Measurements from ENCODE around the gene VPS4A.

VPS4A gene

GRCh38 chr16:69320740-69321073 lies 9.6 kb downstream of the VPS4A start:
- DNase-seq (ENCODE audit: low read depth), result no peak
- no peak overlapping the region for H3K4me3 ChIP-seq (ENCODE audit: low read length)
- TF ChIP-seq, protein P1, sequence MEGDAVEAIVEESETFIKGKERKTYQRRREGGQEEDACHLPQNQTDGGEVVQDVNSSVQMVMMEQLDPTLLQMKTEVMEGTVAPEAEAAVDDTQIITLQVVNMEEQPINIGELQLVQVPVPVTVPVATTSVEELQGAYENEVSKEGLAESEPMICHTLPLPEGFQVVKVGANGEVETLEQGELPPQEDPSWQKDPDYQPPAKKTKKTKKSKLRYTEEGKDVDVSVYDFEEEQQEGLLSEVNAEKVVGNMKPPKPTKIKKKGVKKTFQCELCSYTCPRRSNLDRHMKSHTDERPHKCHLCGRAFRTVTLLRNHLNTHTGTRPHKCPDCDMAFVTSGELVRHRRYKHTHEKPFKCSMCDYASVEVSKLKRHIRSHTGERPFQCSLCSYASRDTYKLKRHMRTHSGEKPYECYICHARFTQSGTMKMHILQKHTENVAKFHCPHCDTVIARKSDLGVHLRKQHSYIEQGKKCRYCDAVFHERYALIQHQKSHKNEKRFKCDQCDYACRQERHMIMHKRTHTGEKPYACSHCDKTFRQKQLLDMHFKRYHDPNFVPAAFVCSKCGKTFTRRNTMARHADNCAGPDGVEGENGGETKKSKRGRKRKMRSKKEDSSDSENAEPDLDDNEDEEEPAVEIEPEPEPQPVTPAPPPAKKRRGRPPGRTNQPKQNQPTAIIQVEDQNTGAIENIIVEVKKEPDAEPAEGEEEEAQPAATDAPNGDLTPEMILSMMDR (conservative IDR thresholded peaks at IDR 0.05; ENCODE audit: low read depth, low read length), result no peak

DNA sequence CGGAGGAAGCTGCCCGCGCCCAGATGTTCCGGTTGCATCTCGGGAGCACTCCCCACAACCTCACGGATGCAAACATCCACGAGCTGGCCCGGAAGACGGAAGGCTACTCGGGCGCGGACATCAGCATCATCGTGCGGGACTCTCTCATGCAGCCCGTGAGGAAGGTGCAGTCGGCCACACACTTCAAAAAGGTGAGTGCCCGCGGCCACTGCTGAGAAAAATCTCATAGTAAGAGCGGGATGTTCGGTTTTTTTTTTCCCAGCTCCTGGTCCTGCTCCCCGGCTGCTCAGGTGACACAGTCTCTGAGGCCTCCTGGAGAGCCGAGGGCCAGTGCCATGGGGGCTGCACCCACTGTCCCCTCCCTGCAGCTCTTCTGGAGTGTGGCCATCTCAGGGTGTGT lies 9.9 kb downstream of the VPS4A start:
- TF ChIP-seq, protein P1 (conservative IDR thresholded peaks at IDR 0.05; ENCODE audit: low read depth, low read length), result no peak
- no peak overlapping the region for H3K4me3 ChIP-seq (ENCODE audit: low read length)
- no peak for DNase-seq (ENCODE audit: low read depth)

- DNase-seq (ENCODE audit: low read depth), result no peak
- no peak overlapping the region for H3K4me3 ChIP-seq (ENCODE audit: low read length)
- TF ChIP-seq, protein P1 (conservative IDR thresholded peaks at IDR 0.05; ENCODE audit: low read depth, low read length), result no peak
These were observed 11.2 kb downstream of the VPS4A start for GRCh38 chr16:69322343-69322742.

DNA sequence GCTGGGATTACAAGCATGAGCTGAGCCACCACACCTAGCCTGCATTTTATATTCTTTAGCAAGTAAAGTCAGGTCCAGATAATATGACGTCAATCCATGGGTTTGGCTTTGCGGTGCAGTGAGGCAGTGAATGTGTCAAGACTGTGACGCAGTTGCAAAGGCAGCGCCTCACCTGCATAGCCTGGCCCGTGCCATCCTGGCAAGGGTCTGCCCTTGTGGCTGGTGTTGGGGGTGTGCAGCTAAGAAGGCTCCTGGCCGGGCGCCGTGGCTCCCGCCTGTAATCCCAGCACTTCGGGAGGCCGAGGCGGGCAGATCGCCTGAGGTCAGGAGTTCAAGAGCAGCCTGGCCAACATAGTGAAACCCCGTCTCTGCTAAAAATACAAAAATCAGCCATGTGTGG lies 12.3 kb downstream of the VPS4A start:
- TF ChIP-seq, protein P1 (conservative IDR thresholded peaks at IDR 0.05; ENCODE audit: low read depth, low read length), result no peak
- H3K4me3 ChIP-seq (ENCODE audit: low read length), result no peak overlapping the region
- DNase-seq (ENCODE audit: low read depth), result no peak

GRCh38 chr16:69324013-69324531 lies 12.9 kb downstream of the VPS4A start:
- no peak for DNase-seq (ENCODE audit: low read depth)
- H3K4me3 ChIP-seq (ENCODE audit: low read length), result no peak overlapping the region
- TF ChIP-seq, protein P1 (conservative IDR thresholded peaks at IDR 0.05; ENCODE audit: low read depth, low read length), result no peak

DNA sequence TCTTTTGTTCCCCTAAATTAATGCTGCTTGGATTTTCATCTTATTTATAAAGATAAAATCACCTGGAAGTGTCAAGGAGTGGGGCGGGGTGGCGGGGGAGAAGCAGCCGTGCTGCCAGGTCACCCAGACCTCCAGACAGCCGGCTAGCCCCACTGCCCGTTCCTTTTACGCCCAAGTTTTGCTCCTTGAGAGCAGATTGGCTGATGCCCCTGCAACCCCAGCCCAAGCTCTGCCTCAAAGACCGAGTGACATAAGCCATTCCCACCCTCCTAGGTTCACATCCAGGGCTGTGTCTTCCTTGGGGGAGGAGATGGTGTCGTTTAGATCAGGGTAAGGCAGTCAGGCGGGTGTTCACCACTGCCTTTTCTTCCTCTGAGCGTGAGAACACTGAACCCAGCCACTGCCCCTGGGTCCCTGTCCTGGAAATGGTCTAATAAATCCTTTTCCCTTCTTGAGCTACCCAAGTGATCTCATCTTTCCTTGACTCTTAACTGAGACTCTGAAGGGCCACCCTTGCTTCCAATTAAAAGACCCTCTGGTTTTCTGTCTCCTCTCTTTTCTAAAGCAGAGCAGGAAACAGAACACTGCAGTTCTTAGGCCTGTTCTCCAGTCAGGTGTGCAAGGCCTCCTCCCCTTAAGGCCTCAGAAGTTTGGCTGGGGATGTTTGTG lies 13.6 kb downstream of the VPS4A start:
- H3K4me3 ChIP-seq (ENCODE audit: low read length), result no peak overlapping the region
- TF ChIP-seq, protein P1 (conservative IDR thresholded peaks at IDR 0.05; ENCODE audit: low read depth, low read length), result no peak
- no peak for DNase-seq (ENCODE audit: low read depth)

GRCh38 chr16:69325784-69326171 lies 14.6 kb downstream of the VPS4A start:
- no peak overlapping the region for H3K4me3 ChIP-seq (ENCODE audit: low read length)
- TF ChIP-seq, protein P1 (conservative IDR thresholded peaks at IDR 0.05; ENCODE audit: low read depth, low read length), result no peak
- DNase-seq (ENCODE audit: low read depth), result no peak

All from retinal pigment epithelial cell (primary cell).